Neural cell (in vitro differentiated cells): ENCODE results near the gene LAGE3. TPM values are rescaled to one million over a fixed set of nuclear protein-coding genes. Genes with fewer than 3 reads are reported as not detected.

Experiments
- H2AFZ ChIP-seq: fragments of 200-600, 300-800 bp; sonication (generic), shearing (Covaris generic); 2 replicates; pipeline ENCODE4 v1.6.0; 2014; ENCODE audit warnings: low read depth, mild to moderate bottlenecking, antibody characterized with exemption, low read length, moderate library complexity
- H3F3A ChIP-seq: fragments of 200-600 bp; shearing (Covaris generic); 2 replicates; pipeline ENCODE4 v1.6.1; 2016; ENCODE audit warnings: mild to moderate bottlenecking, moderate library complexity, mixed read lengths, antibody characterized with exemption, low read length; ENCODE audit not compliant: insufficient read depth, poor library complexity, severe bottlenecking
- H3K27ac ChIP-seq: fragments of 200-600, 300-800 bp; sonication (generic), shearing (Covaris generic); 2 replicates; pipeline ENCODE4 v1.5.1; 2014; ENCODE audit warnings: mild to moderate bottlenecking, low read length, moderate library complexity
- H3K27me3 ChIP-seq: fragments of 300-800, 200-600 bp; sonication (generic), shearing (Covaris generic); 2 replicates; pipeline ENCODE4 v1.6.0; 2014; ENCODE audit warnings: mild to moderate bottlenecking, low read depth, low read length, moderate library complexity; ENCODE audit not compliant: insufficient read depth
- H3K36me3 ChIP-seq: fragments of 300-800, 200-600 bp; sonication (generic), shearing (Covaris generic); 2 replicates; pipeline ENCODE4 v1.5.1; 2014; ENCODE audit warnings: mild to moderate bottlenecking, antibody characterized with exemption, low read length, moderate library complexity; ENCODE audit not compliant: insufficient read depth
- H3K4me2 ChIP-seq: fragments of 300-800, 200-600 bp; sonication (generic), shearing (Covaris generic); 2 replicates; pipeline ENCODE4 v1.6.0; 2014; ENCODE audit warnings: mild to moderate bottlenecking, low read length
- H3K4me3 ChIP-seq: fragments of 300-800, 200-600 bp; sonication (generic), shearing (Covaris generic); 2 replicates; pipeline ENCODE4 v1.5.1; 2014; ENCODE audit warnings: mild to moderate bottlenecking, low read length, moderate library complexity
- H3K79me2 ChIP-seq: fragments of 200-600 bp; shearing (Covaris generic); replicated peaks from 2 replicates; pipeline ENCODE4 v1.6.0; 2014; ENCODE audit warnings: mild to moderate bottlenecking, low read length, moderate library complexity; ENCODE audit not compliant: insufficient read depth
- H3K9ac ChIP-seq: fragments of 300-800, 200-600 bp; sonication (generic), shearing (Covaris generic); 2 replicates; pipeline ENCODE4 v1.6.1; 2016; ENCODE audit warnings: mild to moderate bottlenecking, low read length, mixed read lengths
- H3K9me2 ChIP-seq: fragments of 200-600 bp; shearing (Covaris generic); 2 replicates; pipeline ENCODE4 v1.6.1; 2016; ENCODE audit warnings: mild to moderate bottlenecking, low read length, mixed read lengths; ENCODE audit not compliant: insufficient read depth
- H3K9me3 ChIP-seq: fragments of 200-600, 300-800 bp; sonication (generic), shearing (Covaris generic); 2 replicates; pipeline ENCODE4 v1.6.1; 2016; ENCODE audit warnings: mild to moderate bottlenecking, mixed run types, low read length, moderate library complexity, mixed read lengths
- H4K20me1 ChIP-seq: fragments of 200-600 bp; shearing (Covaris generic); 2 replicates; pipeline ENCODE4 v1.6.1; 2016; ENCODE audit warnings: mild to moderate bottlenecking, mixed run types; ENCODE audit not compliant: insufficient read depth
- EP300 ChIP-seq: fragments of 450-650 bp; conservative IDR thresholded peaks from 2 replicates; pipeline ENCODE4 v1.6.1; 2014; ENCODE audit warnings: antibody characterized with exemption, mild to moderate bottlenecking, moderate library complexity; ENCODE audit not compliant: poor library complexity, severe bottlenecking
- EZH2 ChIP-seq: fragments of 200-600, 300-800 bp; shearing (Covaris generic), sonication (generic); IDR thresholded peaks from 2 replicates; pipeline ENCODE4 v1.6.1; 2014; ENCODE audit warnings: antibody characterized with exemption, low read length, borderline replicate concordance, mild to moderate bottlenecking; ENCODE audit not compliant: insufficient read depth, poor library complexity, severe bottlenecking
- MXI1 ChIP-seq: fragments of 450-650 bp; conservative IDR thresholded peaks from 2 replicates; pipeline ENCODE4 v1.6.1; 2014; ENCODE audit warnings: antibody characterized with exemption, mild to moderate bottlenecking; ENCODE audit not compliant: poor library complexity, severe bottlenecking
- POLR2AphosphoS5 ChIP-seq: IDR thresholded peaks from 2 replicates; pipeline ENCODE4 v1.6.1; 2012
- RAD21 ChIP-seq: fragments of 450-650 bp; conservative IDR thresholded peaks from 2 replicates; pipeline ENCODE4 v1.6.1; 2014; ENCODE audit warnings: antibody characterized with exemption, mild to moderate bottlenecking, moderate library complexity
- REST ChIP-seq: IDR thresholded peaks from 2 replicates; pipeline ENCODE4 v1.6.1; 2012; ENCODE audit warnings: borderline replicate concordance
- SMC3 ChIP-seq: fragments of 450-650 bp; conservative IDR thresholded peaks from 2 replicates; pipeline ENCODE4 v1.6.1; 2014; ENCODE audit warnings: antibody characterized with exemption, mild to moderate bottlenecking, moderate library complexity; ENCODE audit not compliant: poor library complexity
- TAF1 ChIP-seq: IDR thresholded peaks from 2 replicates; pipeline ENCODE4 v1.6.1; 2012; ENCODE audit warnings: low read depth
- polyA plus RNA-seq: library from polyadenylated mRNA; depleted of rRNA; stranded (reverse); fragments of >200 nt; gene quantifications from 2 replicates; pipeline ENCODE4 v1.2.3, GENCODE V29; 2014
- TF ChIP-seq, protein P1 (sequence below): fragments of 450-650 bp; IDR thresholded peaks from 2 replicates; pipeline ENCODE4 v1.5.1; 2014; ENCODE audit warnings: antibody characterized with exemption, mild to moderate bottlenecking, moderate library complexity; ENCODE audit not compliant: poor library complexity, severe bottlenecking

The LAGE3 gene
- polyA plus RNA-seq, 1 donor from 2014 or later: 37.3 TPM

DNA sequence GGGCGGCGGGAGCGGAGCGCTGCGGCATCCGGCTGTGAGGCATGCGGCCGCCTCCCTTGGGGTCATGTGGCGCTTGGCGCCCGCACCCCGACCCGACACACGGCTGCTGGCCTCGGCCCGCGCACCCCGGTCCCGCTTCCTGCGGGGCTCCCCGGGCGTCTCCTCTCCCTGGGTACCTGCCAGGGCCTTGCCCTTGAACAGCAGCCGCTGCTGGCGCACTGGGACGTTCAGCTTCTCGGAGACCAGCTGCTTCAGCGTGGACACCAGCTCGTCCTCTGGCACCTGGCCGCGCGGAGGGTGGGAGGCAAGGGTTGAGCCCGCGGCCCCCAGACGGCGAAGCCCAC lies 6.9 kb upstream of the LAGE3 start:
- H3F3A ChIP-seq: no peaks in the 10 kb centered on the region
- no peak overlapping the region for H3K27ac ChIP-seq
- TF ChIP-seq POLR2AphosphoS5 (no peak), SMC3 (no peak), REST (no peak), MXI1 (no peak), TAF1 (no peak), EZH2 (no peak), RAD21 (no peak), EP300 (no peak)
- TF ChIP-seq, protein P1, sequence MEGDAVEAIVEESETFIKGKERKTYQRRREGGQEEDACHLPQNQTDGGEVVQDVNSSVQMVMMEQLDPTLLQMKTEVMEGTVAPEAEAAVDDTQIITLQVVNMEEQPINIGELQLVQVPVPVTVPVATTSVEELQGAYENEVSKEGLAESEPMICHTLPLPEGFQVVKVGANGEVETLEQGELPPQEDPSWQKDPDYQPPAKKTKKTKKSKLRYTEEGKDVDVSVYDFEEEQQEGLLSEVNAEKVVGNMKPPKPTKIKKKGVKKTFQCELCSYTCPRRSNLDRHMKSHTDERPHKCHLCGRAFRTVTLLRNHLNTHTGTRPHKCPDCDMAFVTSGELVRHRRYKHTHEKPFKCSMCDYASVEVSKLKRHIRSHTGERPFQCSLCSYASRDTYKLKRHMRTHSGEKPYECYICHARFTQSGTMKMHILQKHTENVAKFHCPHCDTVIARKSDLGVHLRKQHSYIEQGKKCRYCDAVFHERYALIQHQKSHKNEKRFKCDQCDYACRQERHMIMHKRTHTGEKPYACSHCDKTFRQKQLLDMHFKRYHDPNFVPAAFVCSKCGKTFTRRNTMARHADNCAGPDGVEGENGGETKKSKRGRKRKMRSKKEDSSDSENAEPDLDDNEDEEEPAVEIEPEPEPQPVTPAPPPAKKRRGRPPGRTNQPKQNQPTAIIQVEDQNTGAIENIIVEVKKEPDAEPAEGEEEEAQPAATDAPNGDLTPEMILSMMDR: no peak
- H3K4me2 ChIP-seq: no peak overlapping the region
- H3K79me2 ChIP-seq: no peaks in the 10 kb centered on the region
- H4K20me1 ChIP-seq: no peaks in the 10 kb centered on the region
- no peaks in the 10 kb centered on the region for H3K9me2 ChIP-seq
- no peaks in the 10 kb centered on the region for H3K36me3 ChIP-seq
- peak overlapping the region; percentile 57 for H3K9ac ChIP-seq
- no peaks in the 10 kb centered on the region for H3K9me3 ChIP-seq
- no peaks in the 10 kb centered on the region for H3K27me3 ChIP-seq
- H3K4me3 ChIP-seq: peak overlapping the region; percentile 63
- H2AFZ ChIP-seq: no peak overlapping the region

- Histone ChIP-seq H3K4me2 (no peak overlapping the region), H4K20me1 (no peaks in the 10 kb centered on the region), H3F3A (no peaks in the 10 kb centered on the region), H3K9me2 (no peaks in the 10 kb centered on the region), H2AFZ (no peak overlapping the region), H3K9ac (peak overlapping the region; percentile 57), H3K79me2 (no peaks in the 10 kb centered on the region), H3K9me3 (no peaks in the 10 kb centered on the region), H3K4me3 (peak overlapping the region; percentile 63), H3K27me3 (no peaks in the 10 kb centered on the region), H3K27ac (no peak overlapping the region), H3K36me3 (no peaks in the 10 kb centered on the region)
- TF ChIP-seq RAD21 (no peak), MXI1 (no peak), TAF1 (no peak), SMC3 (no peak), EP300 (no peak), POLR2AphosphoS5 (no peak), EZH2 (no peak), REST (no peak)
- TF ChIP-seq, protein P1: no peak
Observed at GRCh38 chrX:154485150-154486051, 6.3 kb upstream of the LAGE3 start.
